GM12878 (cell line): ENCODE results near the gene SLU7. TPM values are rescaled to one million over a fixed set of nuclear protein-coding genes. Genes with fewer than 3 reads are reported as not detected.
A peak's percentile ranks its signal among the peaks of the same experiment; 100 is the strongest.

Experiments
- BRCA1 ChIP-seq: IDR thresholded peaks from 2 replicates; pipeline ENCODE4 v1.6.1; 2011; ENCODE audit warnings: low read depth, low read length, improper control_type of control experiment
- EED ChIP-seq: sonication (generic); IDR thresholded peaks from 2 replicates; pipeline ENCODE4 v1.6.1; 2016; ENCODE audit warnings: antibody characterized with exemption, low read depth
- EGR1 ChIP-seq, 2 experiments: IDR thresholded peaks; 1 replicate in 1 of 2; 2 replicates in 1 of 2; pipeline ENCODE4 v1.6.1; 2011 to 2012; ENCODE audit warnings: low read depth in 2 of 2, low read length in 2 of 2, borderline replicate concordance in 1 of 2, mild to moderate bottlenecking in 1 of 2, moderate library complexity in 1 of 2
- ESRRA ChIP-seq: IDR thresholded peaks from 2 replicates; pipeline ENCODE4 v1.6.1; 2012; ENCODE audit warnings: mild to moderate bottlenecking, low read length, improper control_type of control experiment
- IKZF2 ChIP-seq, 2 experiments: fragments of 450-650 bp; IDR thresholded peaks; 2 replicates each; pipeline ENCODE4 v1.6.1; 2017; ENCODE audit warnings: mild to moderate bottlenecking in 2 of 2, moderate library complexity in 2 of 2
- JUND ChIP-seq: IDR thresholded peaks from 2 replicates; pipeline ENCODE4 v1.6.1; 2012; ENCODE audit warnings: low read depth, mild to moderate bottlenecking, low read length, improper control_type of control experiment, moderate library complexity
- MXI1 ChIP-seq: fragments of 150-350 bp; IDR thresholded peaks from 2 replicates; pipeline ENCODE4 v1.6.1; 2011; ENCODE audit warnings: low read depth, mild to moderate bottlenecking, inconsistent platforms, low read length, improper control_type of control experiment
- PML ChIP-seq: IDR thresholded peaks from 2 replicates; pipeline ENCODE4 v1.6.1; 2012; ENCODE audit warnings: low read length, inconsistent platforms
- RAD21 ChIP-seq: IDR thresholded peaks from 2 replicates; pipeline ENCODE4 v1.6.1; 2011; ENCODE audit warnings: mild to moderate bottlenecking, low read depth, low read length, moderate library complexity; ENCODE audit not compliant: insufficient read depth
- RUNX3 ChIP-seq: IDR thresholded peaks from 2 replicates; pipeline ENCODE4 v1.6.1; 2012; ENCODE audit warnings: low read length, inconsistent platforms
- SMAD1 ChIP-seq: fragments of 450-650 bp; IDR thresholded peaks from 2 replicates; pipeline ENCODE4 v1.6.1; 2018; ENCODE audit warnings: mild to moderate bottlenecking, low read depth; ENCODE audit not compliant: partially characterized antibody
- SREBF2 ChIP-seq: IDR thresholded peaks from 2 replicates; pipeline ENCODE4 v1.6.1; 2012; ENCODE audit warnings: mild to moderate bottlenecking, low read length
- TCF3 ChIP-seq: IDR thresholded peaks from 2 replicates; pipeline ENCODE4 v1.6.1; 2012; ENCODE audit warnings: low read depth, mild to moderate bottlenecking, low read length, borderline replicate concordance; ENCODE audit not compliant: insufficient read depth
- ZBED1 ChIP-seq: IDR thresholded peaks from 2 replicates; pipeline ENCODE4 v1.6.1; 2016; ENCODE audit warnings: borderline replicate concordance
- polyA plus RNA-seq, 11 experiments: library from polyadenylated mRNA; depleted of rRNA in 4 of 11; unstranded in 6 of 11; stranded (reverse) in 5 of 11; fragments of >200 nt; fragmentation: Nextera tagmentation in 4 of 11; fragmentation: Illumina TruSeq in 1 of 11; extraction: Ambion mirVana in 4 of 11; extraction: Trizol in 1 of 11; gene quantifications; 1 replicate in 1 of 11; 2 replicates in 10 of 11; pipeline versions ENCODE4 v1.2.1 to v1.2.3, GENCODE V29; 2011 to 2016; ENCODE audit warnings: inconsistent platforms in 2 of 11, missing spikeins in 2 of 11, low read depth in 1 of 11
- total RNA-seq, 4 experiments: library from RNA; depleted of rRNA in 3 of 4; stranded (reverse); fragments of >200 nt in 3 of 4; fragmentation: Illumina TruSeq in 1 of 4; extraction: Trizol in 1 of 4; gene quantifications; 2 replicates each; pipeline versions ENCODE4 v1.2.1 to v1.2.3, GENCODE V29; 2013 to 2021
- TF ChIP-seq, protein P1 (sequence below): IDR thresholded peaks from 2 replicates; pipeline ENCODE4 v1.6.1; 2011; ENCODE audit warnings: mild to moderate bottlenecking, low read depth, low read length, moderate library complexity; ENCODE audit not compliant: insufficient replicate concordance
- TF ChIP-seq, protein P2 (sequence below): fragments of 450-650 bp; conservative IDR thresholded peaks from 2 replicates; pipeline ENCODE4 v1.6.1; 2017; ENCODE audit warnings: mild to moderate bottlenecking, moderate library complexity
- TF ChIP-seq, protein P3 (sequence below): IDR thresholded peaks from 2 replicates; pipeline ENCODE4 v1.6.1; 2012; ENCODE audit warnings: improper control_type of control experiment, low read depth, low read length; ENCODE audit not compliant: insufficient replicate concordance
- TF ChIP-seq, protein P4 (sequence below): fragments of 450-650 bp; IDR thresholded peaks from 2 replicates; pipeline ENCODE4 v1.6.1; 2018; ENCODE audit warnings: mild to moderate bottlenecking, low read depth, moderate library complexity; ENCODE audit not compliant: partially characterized antibody

SLU7 gene
- total and polyA plus RNA-seq, 10 of the 15 experiments (the other 5 are each of a cell fraction or from before 2014, with no cell fraction given): 32.7 to 55.2 (median 46.6) TPM

DNA sequence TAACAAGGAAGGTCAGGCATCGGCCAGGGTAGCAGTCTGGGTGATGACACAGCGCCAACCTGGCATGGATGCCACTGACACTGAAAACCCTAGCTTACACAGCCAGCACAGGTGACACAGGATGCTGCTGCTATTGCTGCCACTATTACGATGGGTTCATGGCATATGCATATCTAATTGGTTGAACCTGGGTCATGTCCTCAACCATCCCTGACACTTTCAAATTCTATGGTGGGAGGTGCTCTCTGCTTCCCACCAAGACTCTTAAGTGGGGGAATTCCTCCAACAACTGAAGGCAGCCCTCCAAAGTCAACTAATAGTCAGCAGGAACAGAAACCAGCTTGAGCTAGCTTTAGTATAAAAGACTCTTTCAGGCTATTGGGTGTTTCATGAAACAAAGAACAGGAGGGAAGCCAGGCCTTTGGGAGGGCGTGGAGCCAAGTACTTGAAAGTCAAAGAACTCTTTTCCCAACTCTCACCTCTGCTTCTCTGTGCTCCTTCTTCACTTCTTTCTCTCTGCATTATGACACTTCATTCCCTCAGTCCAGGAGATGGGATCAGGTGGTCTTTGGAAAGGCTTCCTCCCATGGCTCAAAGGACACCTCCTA lies 24.0 kb upstream of the SLU7 start (continued):
- TF ChIP-seq, protein P1, sequence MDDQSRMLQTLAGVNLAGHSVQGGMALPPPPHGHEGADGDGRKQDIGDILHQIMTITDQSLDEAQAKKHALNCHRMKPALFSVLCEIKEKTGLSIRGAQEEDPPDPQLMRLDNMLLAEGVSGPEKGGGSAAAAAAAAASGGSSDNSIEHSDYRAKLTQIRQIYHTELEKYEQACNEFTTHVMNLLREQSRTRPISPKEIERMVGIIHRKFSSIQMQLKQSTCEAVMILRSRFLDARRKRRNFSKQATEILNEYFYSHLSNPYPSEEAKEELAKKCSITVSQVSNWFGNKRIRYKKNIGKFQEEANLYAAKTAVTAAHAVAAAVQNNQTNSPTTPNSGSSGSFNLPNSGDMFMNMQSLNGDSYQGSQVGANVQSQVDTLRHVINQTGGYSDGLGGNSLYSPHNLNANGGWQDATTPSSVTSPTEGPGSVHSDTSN: no peak
- TF ChIP-seq ZBED1 (no peak), EED (no peak), PML (0 out of 2 replicates have a peak, but pooled peaks have one; percentile 19), SMAD1 (no peak), EGR1 (IDR thresholded peaks at IDR 0.05; ENCODE audit: borderline replicate concordance in 1 of 2, low read depth in 2 of 2, low read length in 2 of 2) (no peak), SREBF2 (no peak), RUNX3 (peak; percentile 30; the same call in 1 of the 2 replicates), JUND (no peak), BRCA1 (no peak), TCF3 (no peak), ESRRA (no peak), RAD21 (no peak), IKZF2 (IDR thresholded peaks at IDR 0.05) (peak; percentile 81 to 82), MXI1 (peak; percentile 53; the same call in 1 of the 2 replicates)
- TF ChIP-seq, protein P2, sequence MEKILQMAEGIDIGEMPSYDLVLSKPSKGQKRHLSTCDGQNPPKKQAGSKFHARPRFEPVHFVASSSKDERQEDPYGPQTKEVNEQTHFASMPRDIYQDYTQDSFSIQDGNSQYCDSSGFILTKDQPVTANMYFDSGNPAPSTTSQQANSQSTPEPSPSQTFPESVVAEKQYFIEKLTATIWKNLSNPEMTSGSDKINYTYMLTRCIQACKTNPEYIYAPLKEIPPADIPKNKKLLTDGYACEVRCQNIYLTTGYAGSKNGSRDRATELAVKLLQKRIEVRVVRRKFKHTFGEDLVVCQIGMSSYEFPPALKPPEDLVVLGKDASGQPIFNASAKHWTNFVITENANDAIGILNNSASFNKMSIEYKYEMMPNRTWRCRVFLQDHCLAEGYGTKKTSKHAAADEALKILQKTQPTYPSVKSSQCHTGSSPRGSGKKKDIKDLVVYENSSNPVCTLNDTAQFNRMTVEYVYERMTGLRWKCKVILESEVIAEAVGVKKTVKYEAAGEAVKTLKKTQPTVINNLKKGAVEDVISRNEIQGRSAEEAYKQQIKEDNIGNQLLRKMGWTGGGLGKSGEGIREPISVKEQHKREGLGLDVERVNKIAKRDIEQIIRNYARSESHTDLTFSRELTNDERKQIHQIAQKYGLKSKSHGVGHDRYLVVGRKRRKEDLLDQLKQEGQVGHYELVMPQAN: no peak
- TF ChIP-seq, protein P3, sequence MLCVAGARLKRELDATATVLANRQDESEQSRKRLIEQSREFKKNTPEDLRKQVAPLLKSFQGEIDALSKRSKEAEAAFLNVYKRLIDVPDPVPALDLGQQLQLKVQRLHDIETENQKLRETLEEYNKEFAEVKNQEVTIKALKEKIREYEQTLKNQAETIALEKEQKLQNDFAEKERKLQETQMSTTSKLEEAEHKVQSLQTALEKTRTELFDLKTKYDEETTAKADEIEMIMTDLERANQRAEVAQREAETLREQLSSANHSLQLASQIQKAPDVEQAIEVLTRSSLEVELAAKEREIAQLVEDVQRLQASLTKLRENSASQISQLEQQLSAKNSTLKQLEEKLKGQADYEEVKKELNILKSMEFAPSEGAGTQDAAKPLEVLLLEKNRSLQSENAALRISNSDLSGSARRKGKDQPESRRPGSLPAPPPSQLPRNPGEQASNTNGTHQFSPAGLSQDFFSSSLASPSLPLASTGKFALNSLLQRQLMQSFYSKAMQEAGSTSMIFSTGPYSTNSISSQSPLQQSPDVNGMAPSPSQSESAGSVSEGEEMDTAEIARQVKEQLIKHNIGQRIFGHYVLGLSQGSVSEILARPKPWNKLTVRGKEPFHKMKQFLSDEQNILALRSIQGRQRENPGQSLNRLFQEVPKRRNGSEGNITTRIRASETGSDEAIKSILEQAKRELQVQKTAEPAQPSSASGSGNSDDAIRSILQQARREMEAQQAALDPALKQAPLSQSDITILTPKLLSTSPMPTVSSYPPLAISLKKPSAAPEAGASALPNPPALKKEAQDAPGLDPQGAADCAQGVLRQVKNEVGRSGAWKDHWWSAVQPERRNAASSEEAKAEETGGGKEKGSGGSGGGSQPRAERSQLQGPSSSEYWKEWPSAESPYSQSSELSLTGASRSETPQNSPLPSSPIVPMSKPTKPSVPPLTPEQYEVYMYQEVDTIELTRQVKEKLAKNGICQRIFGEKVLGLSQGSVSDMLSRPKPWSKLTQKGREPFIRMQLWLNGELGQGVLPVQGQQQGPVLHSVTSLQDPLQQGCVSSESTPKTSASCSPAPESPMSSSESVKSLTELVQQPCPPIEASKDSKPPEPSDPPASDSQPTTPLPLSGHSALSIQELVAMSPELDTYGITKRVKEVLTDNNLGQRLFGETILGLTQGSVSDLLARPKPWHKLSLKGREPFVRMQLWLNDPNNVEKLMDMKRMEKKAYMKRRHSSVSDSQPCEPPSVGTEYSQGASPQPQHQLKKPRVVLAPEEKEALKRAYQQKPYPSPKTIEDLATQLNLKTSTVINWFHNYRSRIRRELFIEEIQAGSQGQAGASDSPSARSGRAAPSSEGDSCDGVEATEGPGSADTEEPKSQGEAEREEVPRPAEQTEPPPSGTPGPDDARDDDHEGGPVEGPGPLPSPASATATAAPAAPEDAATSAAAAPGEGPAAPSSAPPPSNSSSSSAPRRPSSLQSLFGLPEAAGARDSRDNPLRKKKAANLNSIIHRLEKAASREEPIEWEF: peak; percentile 63
- TF ChIP-seq, protein P4, sequence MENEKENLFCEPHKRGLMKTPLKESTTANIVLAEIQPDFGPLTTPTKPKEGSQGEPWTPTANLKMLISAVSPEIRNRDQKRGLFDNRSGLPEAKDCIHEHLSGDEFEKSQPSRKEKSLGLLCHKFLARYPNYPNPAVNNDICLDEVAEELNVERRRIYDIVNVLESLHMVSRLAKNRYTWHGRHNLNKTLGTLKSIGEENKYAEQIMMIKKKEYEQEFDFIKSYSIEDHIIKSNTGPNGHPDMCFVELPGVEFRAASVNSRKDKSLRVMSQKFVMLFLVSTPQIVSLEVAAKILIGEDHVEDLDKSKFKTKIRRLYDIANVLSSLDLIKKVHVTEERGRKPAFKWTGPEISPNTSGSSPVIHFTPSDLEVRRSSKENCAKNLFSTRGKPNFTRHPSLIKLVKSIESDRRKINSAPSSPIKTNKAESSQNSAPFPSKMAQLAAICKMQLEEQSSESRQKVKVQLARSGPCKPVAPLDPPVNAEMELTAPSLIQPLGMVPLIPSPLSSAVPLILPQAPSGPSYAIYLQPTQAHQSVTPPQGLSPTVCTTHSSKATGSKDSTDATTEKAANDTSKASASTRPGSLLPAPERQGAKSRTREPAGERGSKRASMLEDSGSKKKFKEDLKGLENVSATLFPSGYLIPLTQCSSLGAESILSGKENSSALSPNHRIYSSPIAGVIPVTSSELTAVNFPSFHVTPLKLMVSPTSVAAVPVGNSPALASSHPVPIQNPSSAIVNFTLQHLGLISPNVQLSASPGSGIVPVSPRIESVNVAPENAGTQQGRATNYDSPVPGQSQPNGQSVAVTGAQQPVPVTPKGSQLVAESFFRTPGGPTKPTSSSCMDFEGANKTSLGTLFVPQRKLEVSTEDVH: peak; percentile 23
